GM12878 (cell line): Measurements from ENCODE around the gene MB. TPM values are rescaled to one million over a fixed set of nuclear protein-coding genes. Genes with fewer than 3 reads are reported as not detected.

Source experiments
- ATAC-seq: fragments of 200-7000 bp; cut with Tn5 transposase; 3 replicates; pipeline ENCODE4 v1.9.1; 2020; ENCODE audit warnings: mild to moderate bottlenecking, moderate library complexity
- BruUV-seq: library from RNA; stranded (reverse); fragments of 400-500 nt; replicated peaks from 2 replicates; lab custom pipeline; 2021; lab: Mats Ljungman, UMichigan
- CTCF ChIA-PET: fragments of 300-600 bp; sonication (Branson Sonifier 250); formaldehyde crosslinking; extraction: SDS; loops from one replicate; lab custom pipeline; 2021; ENCODE audit warnings: inconsistent platforms; lab: Yijun Ruan, JAX
- POLR2A ChIA-PET: fragments of 350-600 bp; formaldehyde crosslinking; extraction: SDS; loops from one replicate; lab custom pipeline; 2021; ENCODE audit warnings: inconsistent platforms; lab: Charles Lee
- RAD21 ChIA-PET: fragments of 300-600 bp; sonication (Branson Sonifier 250); formaldehyde crosslinking; loops from one replicate; lab custom pipeline; 2023; ENCODE audit warnings: antibody characterized with exemption; ENCODE audit not compliant: unreplicated experiment; lab: Charles Lee
- SMC1A ChIA-PET: fragments of 300-600 bp; sonication (Branson Sonifier 250); formaldehyde crosslinking; loops from one replicate; lab custom pipeline; 2023; ENCODE audit not compliant: unreplicated experiment, uncharacterized antibody; lab: Charles Lee
- DNase-seq: peaks from one replicate; pipeline ENCODE4 v3.0.0-alpha.2; 2011; ENCODE audit warnings: low read depth, low spot score
- FAIRE-seq: peaks from 3 replicates; lab custom pipeline; 2011; peaks lifted over from hg19 to GRCh38; lab: Jason Lieb, UNC
- H2AFZ ChIP-seq: 2 replicates; pipeline ENCODE4 v1.6.0; 2011; ENCODE audit warnings: low read depth, low read length, control low read depth; ENCODE audit not compliant: control insufficient read depth
- H3K27ac ChIP-seq: 2 replicates; pipeline ENCODE4 v1.5.1; 2011; ENCODE audit warnings: control low read depth; ENCODE audit not compliant: control insufficient read depth, insufficient read depth
- H3K27me3 ChIP-seq, 2 experiments: replicated peaks in 1 of 2; 2 replicates each; pipeline versions ENCODE4 v1.6.0 to v1.6.1; 2011; ENCODE audit warnings: low read length in 1 of 2; ENCODE audit not compliant: control insufficient read depth in 2 of 2, insufficient read depth in 2 of 2
- H3K36me3 ChIP-seq, 2 experiments: 2 replicates each; pipeline ENCODE4 v1.5.1; 2011; ENCODE audit warnings: low read length in 1 of 2; ENCODE audit not compliant: control insufficient read depth in 2 of 2, insufficient read depth in 2 of 2
- H3K4me1 ChIP-seq: 2 replicates; pipeline ENCODE4 v1.6.1; 2011; ENCODE audit warnings: mild to moderate bottlenecking, low read length, moderate library complexity, mixed read lengths; ENCODE audit not compliant: control insufficient read depth, insufficient read depth
- H3K4me2 ChIP-seq: 2 replicates; pipeline ENCODE4 v1.6.0; 2011; ENCODE audit warnings: control low read depth; ENCODE audit not compliant: control insufficient read depth, insufficient read depth
- H3K4me3 ChIP-seq: fragments of 200-600 bp; sonication (generic); 2 replicates; pipeline ENCODE4 v1.5.1; 2016
- H3K79me2 ChIP-seq: 2 replicates; pipeline ENCODE4 v1.6.0; 2011; ENCODE audit warnings: low read length; ENCODE audit not compliant: control insufficient read depth, insufficient read depth
- H3K9ac ChIP-seq: 2 replicates; pipeline ENCODE4 v1.8.0; 2011; ENCODE audit warnings: low read length, control low read depth, mixed read lengths; ENCODE audit not compliant: control insufficient read depth, insufficient read depth
- H3K9me3 ChIP-seq: replicated peaks from 3 replicates; pipeline ENCODE4 v1.5.1; 2011; ENCODE audit warnings: mild to moderate bottlenecking, low read length; ENCODE audit not compliant: control insufficient read depth, insufficient read depth
- H4K20me1 ChIP-seq: 2 replicates; pipeline ENCODE4 v1.6.0; 2011; ENCODE audit not compliant: control insufficient read depth, insufficient read depth
- BRCA1 ChIP-seq: IDR thresholded peaks from 2 replicates; pipeline ENCODE4 v1.6.1; 2011; ENCODE audit warnings: low read depth, low read length, improper control_type of control experiment
- EZH2 ChIP-seq: IDR thresholded peaks from 2 replicates; pipeline ENCODE4 v1.6.1; 2012; ENCODE audit warnings: low read depth, mild to moderate bottlenecking, control low read depth, inconsistent platforms, low read length, borderline replicate concordance; ENCODE audit not compliant: control insufficient read depth
- FOXK2 ChIP-seq: fragments of 450-650 bp; IDR thresholded peaks from 2 replicates; pipeline ENCODE4 v1.6.1; 2017; ENCODE audit warnings: mild to moderate bottlenecking, moderate library complexity
- FOXM1 ChIP-seq: IDR thresholded peaks from 2 replicates; pipeline ENCODE4 v1.6.1; 2012; ENCODE audit warnings: low read depth, mild to moderate bottlenecking, inconsistent platforms, low read length, moderate library complexity
- MTA2 ChIP-seq: fragments of 450-650 bp; IDR thresholded peaks from 2 replicates; pipeline ENCODE4 v1.6.1; 2016; ENCODE audit warnings: low read depth, mild to moderate bottlenecking, moderate library complexity
- POLR2AphosphoS5 ChIP-seq: IDR thresholded peaks from 2 replicates; pipeline ENCODE4 v1.6.1; 2011; ENCODE audit warnings: mild to moderate bottlenecking, low read length, inconsistent platforms
- RBBP5 ChIP-seq: fragments of 200-600 bp; sonication (generic); conservative IDR thresholded peaks from 2 replicates; pipeline ENCODE4 v1.6.1; 2016
- SUPT20H ChIP-seq: IDR thresholded peaks from 2 replicates; pipeline ENCODE4 v1.6.1; 2011; ENCODE audit warnings: low read depth, mild to moderate bottlenecking, low read length, moderate library complexity, borderline replicate concordance; ENCODE audit not compliant: control insufficient read depth
- WGBS: methylation state at CpG from one replicate; pipeline ENCODE4 v1.1.6; 2016; ENCODE audit warnings: low lambda C conversion rate; ENCODE audit not compliant: insufficient replicate concordance, insufficient coverage; ENCODE audit errors: missing lambda C conversion rate; 5-methylcytosine and 5-hydroxymethylcytosine counted together
- in situ Hi-C: fragments of 300-500 bp; cut with MboI; formaldehyde crosslinking; loops from 9 replicates; pipeline ENCODE4 v1.14.3; 2018; ENCODE audit warnings: mixed read lengths
- intact Hi-C: fragments of 100-400 bp; cut with micrococcal nuclease; formaldehyde crosslinking; loops from one replicate; pipeline ENCODE4 v1.14.2; 2022; ENCODE audit not compliant: unreplicated experiment
- polyA plus RNA-seq, 11 experiments: library from polyadenylated mRNA; depleted of rRNA in 4 of 11; unstranded in 6 of 11; stranded (reverse) in 5 of 11; fragments of >200 nt; fragmentation: Nextera tagmentation in 4 of 11; fragmentation: Illumina TruSeq in 1 of 11; extraction: Ambion mirVana in 4 of 11; extraction: Trizol in 1 of 11; gene quantifications; 1 replicate in 1 of 11; 2 replicates in 10 of 11; pipeline versions ENCODE4 v1.2.1 to v1.2.3, GENCODE V29; 2011 to 2016; ENCODE audit warnings: inconsistent platforms in 2 of 11, missing spikeins in 2 of 11, low read depth in 1 of 11
- total RNA-seq, 4 experiments: library from RNA; depleted of rRNA in 3 of 4; stranded (reverse); fragments of >200 nt in 3 of 4; fragmentation: Illumina TruSeq in 1 of 4; extraction: Trizol in 1 of 4; gene quantifications; 2 replicates each; pipeline versions ENCODE4 v1.2.1 to v1.2.3, GENCODE V29; 2013 to 2021
- TF ChIP-seq, protein P1 (sequence below): fragments of 450-650 bp; IDR thresholded peaks from 2 replicates; pipeline ENCODE4 v1.6.1; 2017; ENCODE audit warnings: mild to moderate bottlenecking, low read depth, inconsistent platforms; ENCODE audit not compliant: poor library complexity, severe bottlenecking
- TF ChIP-seq, protein P2 (sequence below): fragments of 450-650 bp; IDR thresholded peaks from 2 replicates; pipeline ENCODE4 v1.6.1; 2018; ENCODE audit warnings: borderline replicate concordance, mild to moderate bottlenecking; ENCODE audit not compliant: partially characterized antibody
- TF ChIP-seq, protein P3 (sequence below): IDR thresholded peaks from 2 replicates; pipeline ENCODE4 v1.6.1; 2012; ENCODE audit warnings: low read depth, low read length, improper control_type of control experiment
- TF ChIP-seq, protein P4 (sequence below): fragments of 450-650 bp; formaldehyde crosslinking; IDR thresholded peaks from 2 replicates; pipeline ENCODE4 v1.4.0; 2022; ENCODE audit warnings: mild to moderate bottlenecking, moderate library complexity

The MB gene
- total and polyA plus RNA-seq, 10 of the 15 experiments (the other 5 are each of a cell fraction or from before 2014, with no cell fraction given), result 0.09 to 0.41 (median 0.23) TPM; not detected in 3

DNA sequence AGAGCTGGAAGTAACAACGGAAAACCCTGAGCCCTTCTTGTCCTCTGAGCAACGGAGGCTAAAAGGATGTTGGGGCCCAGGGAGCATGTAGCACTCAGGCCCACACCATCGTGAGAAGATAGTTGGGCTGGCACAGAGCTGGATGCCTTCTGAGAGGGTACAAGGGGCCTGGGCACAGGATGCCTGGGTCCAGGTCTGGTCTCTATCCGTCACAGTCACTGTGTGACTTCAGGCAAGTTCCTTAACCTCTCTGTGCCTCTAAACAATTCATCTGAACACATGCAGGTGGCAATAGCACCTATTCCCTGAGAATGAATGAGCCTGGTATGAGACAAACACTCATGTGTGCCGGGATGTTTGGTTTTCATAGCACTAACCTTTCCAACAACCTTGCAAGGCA, 29.2 kb downstream of the MB start:
- Histone ChIP-seq H3K36me3 (no peaks in the 10 kb centered on the region), H3K9ac (no peak overlapping the region), H3K79me2 (no peaks in the 10 kb centered on the region), H3K4me1 (no peaks in the 10 kb centered on the region), H3K27ac (no peak overlapping the region), H4K20me1 (no peaks in the 10 kb centered on the region), H3K9me3 (no peaks in the 10 kb centered on the region), H3K4me2 (no peak overlapping the region), H2AFZ (no peak overlapping the region), H3K4me3 (no peak overlapping the region), H3K27me3 (peaks cover 5 to 6% of the 10 kb centered on the region in 2 experiments; a peak in 2 of 4 replicates)
- CTCF ChIA-PET, result no interaction called here
- WGBS, result 4% methylated on average over 5 of the region's 5 CpGs
- SMC1A ChIA-PET, result no interaction called here
- POLR2A ChIA-PET, result interaction anchor here (0.8 kb wide), 1 partner anchor 236 kb away, joined by 3 read pairs; no protein-coding TSS in a partner anchor
- DNase-seq (no peak), FAIRE-seq (no peak), ATAC-seq (no peak)
- in situ Hi-C loops, result no loop called here
- TF ChIP-seq, protein P1, sequence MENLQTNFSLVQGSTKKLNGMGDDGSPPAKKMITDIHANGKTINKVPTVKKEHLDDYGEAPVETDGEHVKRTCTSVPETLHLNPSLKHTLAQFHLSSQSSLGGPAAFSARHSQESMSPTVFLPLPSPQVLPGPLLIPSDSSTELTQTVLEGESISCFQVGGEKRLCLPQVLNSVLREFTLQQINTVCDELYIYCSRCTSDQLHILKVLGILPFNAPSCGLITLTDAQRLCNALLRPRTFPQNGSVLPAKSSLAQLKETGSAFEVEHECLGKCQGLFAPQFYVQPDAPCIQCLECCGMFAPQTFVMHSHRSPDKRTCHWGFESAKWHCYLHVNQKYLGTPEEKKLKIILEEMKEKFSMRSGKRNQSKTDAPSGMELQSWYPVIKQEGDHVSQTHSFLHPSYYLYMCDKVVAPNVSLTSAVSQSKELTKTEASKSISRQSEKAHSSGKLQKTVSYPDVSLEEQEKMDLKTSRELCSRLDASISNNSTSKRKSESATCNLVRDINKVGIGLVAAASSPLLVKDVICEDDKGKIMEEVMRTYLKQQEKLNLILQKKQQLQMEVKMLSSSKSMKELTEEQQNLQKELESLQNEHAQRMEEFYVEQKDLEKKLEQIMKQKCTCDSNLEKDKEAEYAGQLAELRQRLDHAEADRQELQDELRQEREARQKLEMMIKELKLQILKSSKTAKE, result no peak
- TF ChIP-seq MTA2 (no peak), EZH2 (no peak), FOXK2 (no peak), BRCA1 (no peak), SUPT20H (no peak), RBBP5 (no peak), POLR2AphosphoS5 (no peak), FOXM1 (no peak)
- TF ChIP-seq, protein P2, sequence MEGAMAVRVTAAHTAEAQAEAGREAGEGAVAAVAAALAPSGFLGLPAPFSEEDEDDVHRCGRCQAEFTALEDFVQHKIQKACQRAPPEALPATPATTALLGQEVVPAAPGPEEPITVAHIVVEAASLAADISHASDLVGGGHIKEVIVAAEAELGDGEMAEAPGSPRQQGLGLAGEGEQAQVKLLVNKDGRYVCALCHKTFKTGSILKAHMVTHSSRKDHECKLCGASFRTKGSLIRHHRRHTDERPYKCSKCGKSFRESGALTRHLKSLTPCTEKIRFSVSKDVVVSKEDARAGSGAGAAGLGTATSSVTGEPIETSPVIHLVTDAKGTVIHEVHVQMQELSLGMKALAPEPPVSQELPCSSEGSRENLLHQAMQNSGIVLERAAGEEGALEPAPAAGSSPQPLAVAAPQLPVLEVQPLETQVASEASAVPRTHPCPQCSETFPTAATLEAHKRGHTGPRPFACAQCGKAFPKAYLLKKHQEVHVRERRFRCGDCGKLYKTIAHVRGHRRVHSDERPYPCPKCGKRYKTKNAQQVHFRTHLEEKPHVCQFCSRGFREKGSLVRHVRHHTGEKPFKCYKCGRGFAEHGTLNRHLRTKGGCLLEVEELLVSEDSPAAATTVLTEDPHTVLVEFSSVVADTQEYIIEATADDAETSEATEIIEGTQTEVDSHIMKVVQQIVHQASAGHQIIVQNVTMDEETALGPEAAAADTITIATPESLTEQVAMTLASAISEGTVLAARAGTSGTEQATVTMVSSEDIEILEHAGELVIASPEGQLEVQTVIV, result no peak
- TF ChIP-seq, protein P3, sequence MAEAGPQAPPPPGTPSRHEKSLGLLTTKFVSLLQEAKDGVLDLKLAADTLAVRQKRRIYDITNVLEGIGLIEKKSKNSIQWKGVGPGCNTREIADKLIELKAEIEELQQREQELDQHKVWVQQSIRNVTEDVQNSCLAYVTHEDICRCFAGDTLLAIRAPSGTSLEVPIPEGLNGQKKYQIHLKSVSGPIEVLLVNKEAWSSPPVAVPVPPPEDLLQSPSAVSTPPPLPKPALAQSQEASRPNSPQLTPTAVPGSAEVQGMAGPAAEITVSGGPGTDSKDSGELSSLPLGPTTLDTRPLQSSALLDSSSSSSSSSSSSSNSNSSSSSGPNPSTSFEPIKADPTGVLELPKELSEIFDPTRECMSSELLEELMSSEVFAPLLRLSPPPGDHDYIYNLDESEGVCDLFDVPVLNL, result no peak
- TF ChIP-seq, protein P4, sequence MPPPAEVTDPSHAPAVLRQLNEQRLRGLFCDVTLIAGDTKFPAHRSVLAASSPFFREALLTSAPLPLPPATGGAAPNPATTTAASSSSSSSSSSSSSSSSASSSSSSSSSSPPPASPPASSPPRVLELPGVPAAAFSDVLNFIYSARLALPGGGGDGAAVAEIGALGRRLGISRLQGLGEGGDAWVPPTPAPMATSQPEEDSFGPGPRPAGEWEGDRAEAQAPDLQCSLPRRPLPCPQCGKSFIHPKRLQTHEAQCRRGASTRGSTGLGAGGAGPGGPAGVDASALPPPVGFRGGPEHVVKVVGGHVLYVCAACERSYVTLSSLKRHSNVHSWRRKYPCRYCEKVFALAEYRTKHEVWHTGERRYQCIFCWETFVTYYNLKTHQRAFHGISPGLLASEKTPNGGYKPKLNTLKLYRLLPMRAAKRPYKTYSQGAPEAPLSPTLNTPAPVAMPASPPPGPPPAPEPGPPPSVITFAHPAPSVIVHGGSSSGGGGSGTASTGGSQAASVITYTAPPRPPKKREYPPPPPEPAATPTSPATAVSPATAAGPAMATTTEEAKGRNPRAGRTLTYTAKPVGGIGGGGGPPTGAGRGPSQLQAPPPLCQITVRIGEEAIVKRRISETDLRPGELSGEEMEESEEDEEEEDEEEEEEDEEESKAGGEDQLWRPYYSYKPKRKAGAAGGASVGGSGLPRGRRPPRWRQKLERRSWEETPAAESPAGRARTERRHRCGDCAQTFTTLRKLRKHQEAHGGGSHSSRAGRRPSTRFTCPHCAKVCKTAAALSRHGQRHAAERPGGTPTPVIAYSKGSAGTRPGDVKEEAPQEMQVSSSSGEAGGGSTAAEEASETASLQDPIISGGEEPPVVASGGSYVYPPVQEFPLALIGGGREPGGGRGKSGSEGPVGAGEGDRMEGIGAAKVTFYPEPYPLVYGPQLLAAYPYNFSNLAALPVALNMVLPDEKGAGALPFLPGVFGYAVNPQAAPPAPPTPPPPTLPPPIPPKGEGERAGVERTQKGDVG (CRISPR knock-in tag), result no peak
- BruUV-seq, result no TSS peak
- RAD21 ChIA-PET, result no interaction called here
- intact Hi-C loops, result no loop called here
